GM12872 (cell line): ENCODE data around the gene KANSL1.

Experiments
- CTCF ChIP-seq: IDR thresholded peaks from 3 replicates; pipeline ENCODE4 v1.5.1; 2011; ENCODE audit warnings: low read depth, mild to moderate bottlenecking, low read length, moderate library complexity; ENCODE audit not compliant: insufficient read depth

KANSL1 gene

DNA sequence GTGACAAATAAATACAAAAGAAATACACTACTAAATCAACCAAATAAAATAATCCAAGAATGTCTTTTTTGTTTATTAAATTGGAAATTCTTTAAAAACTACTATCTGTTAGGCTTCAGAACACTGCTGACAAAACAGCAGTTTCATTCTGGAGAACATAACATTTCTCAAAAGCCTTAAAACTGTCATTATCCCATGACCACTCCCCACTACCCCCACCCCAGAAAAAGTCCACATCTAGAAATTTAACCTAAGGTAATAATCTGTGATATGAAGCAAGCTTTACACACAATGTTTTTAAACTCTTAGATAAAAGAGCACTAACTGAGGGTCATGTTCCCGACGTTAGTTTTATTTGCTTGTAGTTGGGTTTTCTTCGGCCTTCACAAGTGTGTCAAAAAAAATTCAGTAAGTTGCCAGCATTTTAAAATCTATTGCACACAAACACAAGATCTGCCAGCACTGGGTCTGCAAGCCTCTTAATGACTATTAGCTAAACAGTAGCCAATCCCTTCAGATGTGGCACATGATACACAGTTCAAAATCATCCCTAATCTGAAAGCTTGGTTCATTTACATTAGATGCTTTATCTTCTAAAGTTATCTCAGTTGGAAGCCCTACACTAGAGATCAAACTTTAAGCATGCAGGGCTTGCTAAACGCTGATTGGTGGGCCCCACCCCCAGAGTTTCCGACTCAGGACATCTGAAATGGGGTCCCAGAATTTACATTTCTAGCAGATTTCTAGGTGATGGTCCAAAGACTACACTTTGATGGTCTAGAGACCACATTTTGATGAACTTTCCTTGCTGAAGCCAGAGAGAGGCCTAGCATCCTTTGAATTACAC, 75.2 kb downstream of the KANSL1 start:
- no peak for TF ChIP-seq CTCF

DNA sequence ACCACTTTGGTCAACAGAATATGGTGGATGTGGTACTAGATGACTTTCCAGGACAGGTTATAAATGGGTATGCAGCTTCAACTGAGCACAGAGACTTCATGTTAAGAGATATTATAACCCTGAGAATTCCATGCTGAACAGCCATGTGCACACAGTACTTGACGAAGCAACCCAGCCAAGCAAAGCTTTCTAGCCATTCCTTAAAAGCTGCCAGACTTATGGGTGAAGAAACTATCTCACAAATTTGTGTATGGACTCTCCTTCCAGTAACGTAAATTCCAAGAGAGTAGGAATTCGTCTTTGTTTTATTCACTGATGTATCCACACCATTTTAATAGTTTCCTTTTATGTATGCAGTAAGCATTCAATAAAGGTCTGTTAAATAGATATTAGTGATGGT, 76.1 kb downstream of the KANSL1 start:
- no peak for TF ChIP-seq CTCF

GRCh38 chr17:46115699-46116098, 77.5 kb downstream of the KANSL1 start:
- no peak for TF ChIP-seq CTCF

- TF ChIP-seq CTCF: no peak
Observed at GRCh38 chr17:46110219-46110618, 83.0 kb downstream of the KANSL1 start.

DNA sequence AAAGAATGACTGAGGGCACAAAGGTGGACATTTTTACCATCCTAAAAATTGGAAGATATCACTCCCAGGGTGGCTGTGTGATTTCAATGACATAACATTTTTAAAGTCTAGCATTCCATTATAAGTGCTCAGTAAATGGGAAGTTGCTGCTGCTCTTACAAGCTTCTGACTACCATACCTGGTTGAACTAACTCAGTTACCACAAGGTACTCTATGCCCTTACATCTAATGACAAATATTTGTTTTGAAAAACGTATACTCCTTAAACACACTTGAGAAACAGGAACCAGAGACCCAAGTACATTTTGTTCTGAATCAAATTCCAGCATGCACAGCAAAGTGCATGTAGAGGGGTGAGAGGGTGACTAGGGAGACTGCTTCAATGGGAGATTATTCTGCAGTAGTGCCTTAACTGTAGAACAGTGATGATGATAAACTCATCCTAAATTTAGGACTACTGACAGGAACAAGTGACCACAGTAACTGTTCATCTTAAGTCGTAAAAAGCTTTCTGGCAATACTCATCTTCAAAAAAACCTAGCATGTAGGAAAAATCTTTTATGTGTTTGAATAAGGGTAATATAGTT, 83.5 kb downstream of the KANSL1 start:
- no peak for TF ChIP-seq CTCF

DNA sequence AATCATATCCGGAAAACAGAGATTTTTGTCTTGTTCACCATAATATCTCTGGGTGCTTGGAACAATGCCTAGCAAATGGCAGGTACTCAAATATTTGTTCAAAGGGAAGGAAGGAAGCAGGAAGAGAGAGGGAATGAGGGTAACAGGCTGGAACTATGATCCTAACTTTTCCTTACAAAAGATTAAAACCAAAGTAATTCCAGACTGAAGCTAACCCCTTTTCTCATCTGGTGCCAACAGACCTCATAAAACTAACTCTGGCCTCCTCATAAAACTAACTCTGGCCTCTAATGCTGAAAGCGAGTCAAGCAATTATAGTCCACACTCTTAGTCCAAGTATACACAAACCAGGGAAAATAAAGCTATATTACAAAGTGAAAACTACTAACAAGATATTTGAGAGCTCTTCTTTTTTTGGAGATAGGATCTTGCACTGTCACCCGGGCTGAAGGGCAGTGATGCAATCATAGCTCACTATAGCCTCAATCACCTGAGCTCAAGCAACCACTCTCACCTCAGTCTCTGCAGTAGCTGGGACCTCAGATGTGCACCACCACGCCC, 84.6 kb downstream of the KANSL1 start:
- TF ChIP-seq CTCF: no peak

- TF ChIP-seq CTCF: no peak
Observed at GRCh38 chr17:46108120-46108519, 85.1 kb downstream of the KANSL1 start.
